Type B pancreatic cell (in vitro differentiated cells): ENCODE measurements around the gene RBKS. TPM values are rescaled to one million over a fixed set of nuclear protein-coding genes. Genes with fewer than 3 reads are reported as not detected.

Experiments
- DNase-seq: peaks from one replicate; pipeline ENCODE4 v3.0.0; 2021; ENCODE audit warnings: mixed read lengths; ENCODE audit not compliant: unreplicated experiment; ENCODE audit errors: extremely low spot score
- H3K27ac Mint-ChIP-seq: 2 replicates; pipeline ENCODE4 v1.8.0; 2021; ENCODE audit warnings: mild to moderate bottlenecking, mixed read lengths
- H3K27me3 Mint-ChIP-seq: 2 replicates; pipeline ENCODE4 v1.8.0; 2021; ENCODE audit warnings: mixed read lengths
- H3K36me3 Mint-ChIP-seq: 2 replicates; pipeline ENCODE4 v1.8.0; 2021; ENCODE audit warnings: mixed read lengths
- H3K4me1 Mint-ChIP-seq: one replicate; pipeline ENCODE4 v1.8.0; 2021; ENCODE audit warnings: mixed read lengths; ENCODE audit not compliant: unreplicated experiment
- H3K4me3 Mint-ChIP-seq: 2 replicates; pipeline ENCODE4 v1.8.0; 2021; ENCODE audit warnings: mild to moderate bottlenecking, mixed read lengths
- H3K9me3 Mint-ChIP-seq: 2 replicates; pipeline ENCODE4 v1.8.0; 2021; ENCODE audit warnings: mixed read lengths
- CTCF ChIP-seq: fragments of 200-600 bp; sonication (generic); conservative IDR thresholded peaks from 2 replicates; pipeline ENCODE4 v1.5.0; 2021; ENCODE audit warnings: antibody characterized with exemption, mild to moderate bottlenecking
- total RNA-seq: library from RNA; stranded (reverse); gene quantifications from 2 replicates; pipeline ENCODE4 v1.2.1, GENCODE V29; 2021; ENCODE audit warnings: low replicate concordance

The RBKS gene
- total RNA-seq, 1 donor from 2014 or later = 2.6 TPM

GRCh38 chr2:27809761-27810241 is 80.4 kb downstream of the RBKS start:
- no peak overlapping the region for H3K27ac Mint-ChIP-seq
- no peak for DNase-seq
- H3K9me3 Mint-ChIP-seq = no peaks in the 10 kb centered on the region
- TF ChIP-seq CTCF = no peak
- H3K36me3 Mint-ChIP-seq = no peaks in the 10 kb centered on the region
- H3K27me3 Mint-ChIP-seq = no peaks in the 10 kb centered on the region
- H3K4me3 Mint-ChIP-seq = no peak overlapping the region
- no peaks in the 10 kb centered on the region for H3K4me1 Mint-ChIP-seq

GRCh38 chr2:27808984-27809383 is 81.2 kb downstream of the RBKS start:
- Mint-ChIP-seq H3K4me3 (no peak overlapping the region), H3K4me1 (no peaks in the 10 kb centered on the region), H3K36me3 (no peaks in the 10 kb centered on the region), H3K27me3 (no peaks in the 10 kb centered on the region), H3K27ac (no peak overlapping the region), H3K9me3 (no peaks in the 10 kb centered on the region)
- no peak for TF ChIP-seq CTCF
- DNase-seq = no peak

DNA sequence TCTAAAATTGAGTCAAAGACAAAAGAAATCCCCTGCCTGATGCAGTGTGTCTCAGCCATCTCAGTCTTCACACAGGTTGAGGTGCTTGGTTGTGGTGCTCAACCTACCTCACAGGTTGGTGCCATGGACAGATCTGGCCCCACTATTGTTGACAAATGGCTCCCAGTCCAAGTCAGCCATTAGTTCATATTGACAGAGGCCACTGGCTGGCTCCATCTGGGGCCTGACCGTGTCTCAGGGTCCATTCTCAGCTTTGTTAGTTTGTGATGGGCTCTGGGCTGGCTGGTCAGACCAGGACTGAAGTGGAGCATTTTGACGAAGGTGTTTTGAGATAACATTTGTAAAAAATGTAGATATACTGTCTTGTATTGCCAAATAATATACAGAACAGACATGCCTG is 81.8 kb downstream of the RBKS start:
- DNase-seq = no peak
- Mint-ChIP-seq H3K4me1 (no peaks in the 10 kb centered on the region), H3K4me3 (no peak overlapping the region), H3K27me3 (no peaks in the 10 kb centered on the region), H3K9me3 (no peaks in the 10 kb centered on the region), H3K36me3 (no peaks in the 10 kb centered on the region), H3K27ac (no peak overlapping the region)
- TF ChIP-seq CTCF = no peak

DNA sequence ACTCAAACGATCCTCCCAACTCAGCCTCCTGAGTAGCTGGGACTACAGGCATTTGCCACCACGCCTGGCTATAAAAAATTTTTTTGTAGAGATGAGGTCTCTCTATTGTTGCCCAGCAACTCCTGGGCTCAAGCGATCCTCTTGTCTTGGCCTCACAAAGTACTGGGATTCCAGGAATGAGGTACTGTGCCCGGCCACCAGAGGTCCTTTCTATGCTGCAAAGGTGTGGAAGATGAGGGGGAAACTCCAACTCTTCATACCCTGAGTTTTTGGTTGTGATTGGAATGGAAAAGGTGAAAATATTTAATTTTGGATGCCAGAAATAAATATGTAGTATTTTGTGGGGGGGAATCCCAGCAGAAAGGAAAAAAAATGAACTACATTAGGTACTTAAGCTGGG is 82.7 kb downstream of the RBKS start:
- TF ChIP-seq CTCF = peak; percentile 70
- H3K4me3 Mint-ChIP-seq = no peak overlapping the region
- no peak overlapping the region for H3K27ac Mint-ChIP-seq
- H3K27me3 Mint-ChIP-seq = no peaks in the 10 kb centered on the region
- H3K36me3 Mint-ChIP-seq = no peaks in the 10 kb centered on the region
- H3K9me3 Mint-ChIP-seq = no peaks in the 10 kb centered on the region
- H3K4me1 Mint-ChIP-seq = no peaks in the 10 kb centered on the region
- no peak for DNase-seq

DNA sequence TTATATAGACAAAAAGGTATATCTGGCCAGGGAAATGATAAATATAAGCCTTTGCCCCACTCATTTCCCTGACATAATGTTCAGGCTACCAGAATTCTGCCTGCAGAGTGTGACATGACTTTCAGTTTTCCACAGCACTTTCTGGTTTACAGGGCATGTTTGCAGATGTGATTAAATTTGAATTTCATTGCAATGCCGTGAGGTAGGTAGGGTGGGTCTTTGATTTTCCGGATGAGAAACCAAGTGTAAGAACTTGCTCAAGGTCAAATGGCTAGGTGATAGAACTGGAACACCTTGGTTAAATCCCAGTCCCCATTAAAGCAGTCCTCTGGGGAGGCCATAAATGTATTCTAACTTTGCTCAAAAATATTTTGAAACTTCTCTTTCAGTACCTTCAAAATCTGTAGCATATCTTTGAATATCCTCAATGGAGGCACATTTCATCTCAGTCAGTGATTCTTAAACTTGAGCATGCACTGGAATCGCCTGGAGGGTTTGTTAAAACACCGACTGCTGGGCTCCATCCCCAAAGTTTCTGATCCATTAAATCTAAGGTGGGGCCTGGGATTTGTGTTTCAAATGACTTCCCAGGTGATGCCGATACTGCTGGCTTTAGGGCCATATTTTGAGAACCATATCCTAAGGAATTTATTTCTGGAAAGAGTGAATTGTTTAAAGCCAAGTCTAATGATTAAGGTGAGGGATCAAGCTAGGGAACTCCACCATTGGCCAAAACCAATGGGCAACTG is 83.7 kb downstream of the RBKS start:
- Mint-ChIP-seq H3K4me1 (no peaks in the 10 kb centered on the region), H3K36me3 (no peaks in the 10 kb centered on the region), H3K9me3 (no peaks in the 10 kb centered on the region), H3K27ac (no peak overlapping the region), H3K4me3 (no peak overlapping the region), H3K27me3 (no peaks in the 10 kb centered on the region)
- DNase-seq = no peak
- TF ChIP-seq CTCF = no peak
